Fibroblast of skin of abdomen (primary cell): ENCODE data around the gene COX17. TPM values are rescaled to one million over a fixed set of nuclear protein-coding genes. Genes with fewer than 3 reads are reported as not detected.
A peak's percentile ranks its signal among the peaks of the same experiment; 100 is the strongest.
"Not testable (repeated sequence)": the region's sequence is repeated elsewhere in the genome, so short reads cannot be mapped to it uniquely, and the experiment has no call there.

Experiments used
- DNase-seq: peaks from one replicate; pipeline ENCODE4 v3.0.0-alpha.2; 2013
- polyA plus RNA-seq, 2 experiments: library from polyadenylated mRNA; unstranded; fragments of 120-200 nt; gene quantifications; one replicate each; pipeline ENCODE4 v1.2.1, GENCODE V29; 2013; ENCODE audit not compliant: insufficient read length in 2 of 2

COX17 gene, protein sequence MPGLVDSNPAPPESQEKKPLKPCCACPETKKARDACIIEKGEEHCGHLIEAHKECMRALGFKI
- 24.3 TPM for polyA plus RNA-seq (2013, experiment 1 of 2; ENCODE audit: insufficient read length)
- polyA plus RNA-seq (2013, experiment 2 of 2; ENCODE audit: insufficient read length) = 25.6 TPM

DNA sequence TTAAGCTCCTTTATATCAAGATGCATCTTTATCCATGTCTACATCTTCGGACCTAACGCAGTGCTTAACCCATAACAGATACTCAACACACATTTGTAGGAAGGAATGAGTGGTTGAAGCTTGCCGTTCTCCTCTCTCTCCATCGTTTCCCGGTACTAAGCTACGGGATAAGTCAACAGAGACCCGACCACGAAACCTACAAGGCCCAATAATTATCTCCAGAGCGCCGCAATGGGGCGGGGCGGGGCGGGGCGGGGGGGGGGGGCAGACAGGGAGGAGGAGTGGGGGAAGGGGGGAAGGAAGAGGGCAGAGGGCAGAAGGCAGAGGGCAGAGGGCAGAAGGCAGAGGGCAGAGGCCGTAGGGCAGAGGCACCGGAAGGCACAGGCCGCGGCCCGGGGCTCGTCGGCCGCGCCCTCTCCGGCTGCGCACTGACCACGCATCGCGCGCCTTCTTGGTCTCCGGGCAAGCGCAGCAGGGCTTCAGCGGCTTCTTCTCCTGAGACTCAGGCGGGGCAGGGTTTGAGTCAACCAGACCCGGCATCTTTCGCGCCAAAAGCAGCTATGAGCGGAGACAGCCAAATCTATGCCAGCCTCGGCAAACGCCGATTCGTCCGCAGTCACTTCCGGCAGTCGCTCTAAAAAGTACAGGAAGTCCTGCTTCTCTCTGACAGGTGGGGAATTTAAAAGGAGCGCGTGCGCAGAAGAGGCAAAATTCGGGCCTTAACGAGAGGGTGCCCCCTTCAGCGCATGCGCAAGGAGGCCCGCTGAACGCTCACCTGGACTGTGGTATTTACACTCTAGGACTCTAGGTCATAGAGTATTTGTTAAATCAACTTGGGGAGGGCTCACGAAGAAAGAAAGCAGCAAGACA lies at the start of gene COX17:
TSS of gene COX17 (minus strand) at position 636 of the 870 bp plus-strand sequence. CDS start at position 540, 96 bp downstream.
- peak; percentile 96 for DNase-seq

DNA sequence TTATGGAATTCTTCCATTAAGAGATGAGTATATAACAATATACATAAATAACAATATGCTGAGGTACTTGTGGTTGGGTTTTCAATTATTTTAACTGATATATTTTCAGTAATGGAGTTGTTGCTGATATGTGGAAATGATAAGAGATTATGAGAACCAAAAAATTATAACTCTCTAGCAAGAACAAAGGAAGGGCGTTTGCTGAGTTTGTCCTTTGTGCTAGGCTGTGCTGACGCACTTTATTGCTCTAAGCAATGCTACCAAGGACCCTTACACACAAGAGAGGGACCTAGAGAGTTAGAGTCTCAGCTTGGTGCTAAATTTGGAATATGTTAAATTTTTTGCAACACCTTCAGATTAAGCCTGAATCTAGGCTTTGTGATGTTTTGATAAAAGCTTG lies 49.7 kb upstream of the COX17 start:
- DNase-seq = no peak

DNA sequence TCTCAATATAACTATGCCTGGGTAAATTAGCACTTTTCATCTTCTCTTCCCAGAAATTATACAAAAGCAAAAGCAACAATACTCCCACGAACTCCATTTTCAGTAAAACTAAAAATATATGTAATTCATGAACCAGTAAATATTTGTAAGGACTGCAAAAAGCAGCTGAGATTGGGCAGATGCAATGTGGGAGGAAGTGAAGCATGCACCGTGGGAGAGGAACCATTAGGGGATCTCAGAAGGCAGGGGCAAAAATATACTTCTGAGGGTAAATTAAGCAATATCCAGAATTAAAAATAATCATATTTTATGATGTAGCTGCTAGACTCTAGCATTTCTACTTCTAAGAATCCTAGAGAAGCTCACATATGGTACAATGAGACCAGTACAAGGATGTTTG lies 45.8 kb upstream of the COX17 start:
- no peak for DNase-seq

DNA sequence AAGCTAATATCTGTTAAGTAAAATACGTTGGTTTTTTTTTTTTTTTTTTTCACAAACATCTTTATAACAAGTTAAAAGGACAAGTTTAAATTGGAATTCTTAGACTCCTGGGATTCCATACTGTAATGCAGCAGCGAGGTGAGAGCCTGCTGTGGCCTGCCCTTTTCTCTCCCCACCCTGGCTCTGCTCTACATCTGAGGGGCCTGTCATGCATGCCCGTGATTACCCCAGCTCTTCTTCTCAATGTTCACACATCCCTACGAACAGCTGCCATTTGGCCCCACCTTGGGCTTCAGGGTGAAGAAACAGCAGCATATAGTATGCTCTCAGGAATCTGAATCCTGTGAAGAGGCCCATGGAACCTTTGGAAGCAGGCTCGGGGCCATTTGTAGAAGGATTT lies 40.3 kb upstream of the COX17 start:
- no peak for DNase-seq

DNA sequence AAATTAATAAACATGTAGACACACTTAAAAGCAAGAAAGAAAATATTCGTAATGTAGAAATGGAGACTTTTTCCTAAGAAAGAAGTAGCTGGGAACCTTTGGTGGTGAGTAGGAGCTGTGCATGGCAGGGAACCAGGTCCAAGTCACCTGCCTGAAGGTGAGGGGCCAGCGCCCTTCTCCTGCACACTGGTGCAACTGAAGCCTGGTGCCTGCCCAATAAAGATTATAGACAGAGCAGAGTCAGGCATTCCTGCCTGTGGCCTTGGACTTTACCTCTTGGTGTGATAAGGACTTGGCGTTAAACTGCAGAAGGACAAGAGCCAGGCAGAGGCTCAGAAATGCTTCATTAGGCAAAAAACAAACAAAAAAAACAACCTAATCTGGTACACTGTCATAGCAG lies 39.8 kb upstream of the COX17 start:
- no peak for DNase-seq

DNA sequence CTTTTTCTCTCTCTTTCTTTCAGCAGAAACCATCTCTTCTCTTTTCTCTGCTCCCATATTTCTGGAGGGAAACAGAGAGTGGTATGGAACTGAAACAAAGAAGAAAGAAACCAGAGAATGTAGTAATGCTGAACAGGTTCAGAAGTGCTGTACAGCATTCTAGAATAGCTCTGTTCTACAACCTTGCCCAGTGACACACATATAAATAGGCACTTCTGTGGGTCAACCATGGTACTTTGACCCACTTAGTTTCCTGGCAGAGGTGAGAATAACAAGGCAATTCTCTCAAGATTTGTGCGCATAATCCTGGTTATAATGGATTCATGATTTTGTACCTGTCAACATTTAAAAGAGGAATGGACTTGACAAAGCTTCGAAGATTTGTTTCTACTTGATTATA lies 37.9 kb upstream of the COX17 start:
- DNase-seq = no peak

DNA sequence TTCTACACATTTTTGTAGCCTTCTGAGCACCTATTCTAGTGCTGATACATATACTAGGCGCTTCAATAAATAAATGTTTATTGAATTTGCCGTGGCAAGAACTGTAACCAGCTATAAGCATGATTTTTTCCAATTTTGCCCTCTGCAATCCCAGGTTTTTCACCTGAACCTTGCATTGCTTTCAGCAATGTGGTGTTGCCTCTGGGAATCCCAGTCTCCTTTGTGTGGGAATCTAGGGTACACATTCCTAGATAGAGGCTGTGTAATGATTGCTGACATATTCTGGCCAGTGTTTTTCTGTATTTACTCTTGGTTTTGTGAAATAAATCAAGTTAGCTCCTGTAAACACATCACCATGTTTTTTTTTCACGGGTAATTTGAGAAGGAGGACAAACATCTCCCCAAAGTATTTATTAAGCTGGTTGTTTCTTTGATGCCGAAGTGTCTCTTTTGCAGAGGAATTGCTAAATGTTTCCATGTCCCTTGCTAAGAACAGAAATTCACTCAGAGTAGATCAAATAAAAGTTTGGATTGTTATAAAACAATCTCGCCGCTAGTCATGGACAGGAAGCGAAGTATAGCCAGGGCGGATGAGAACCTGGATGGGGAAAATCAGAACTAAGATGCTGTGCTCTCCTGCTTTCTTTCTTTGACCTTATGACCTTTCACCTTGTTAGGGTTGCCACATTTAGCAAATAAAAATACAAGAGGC lies 26.8 kb upstream of the COX17 start:
- DNase-seq = no peak

DNA sequence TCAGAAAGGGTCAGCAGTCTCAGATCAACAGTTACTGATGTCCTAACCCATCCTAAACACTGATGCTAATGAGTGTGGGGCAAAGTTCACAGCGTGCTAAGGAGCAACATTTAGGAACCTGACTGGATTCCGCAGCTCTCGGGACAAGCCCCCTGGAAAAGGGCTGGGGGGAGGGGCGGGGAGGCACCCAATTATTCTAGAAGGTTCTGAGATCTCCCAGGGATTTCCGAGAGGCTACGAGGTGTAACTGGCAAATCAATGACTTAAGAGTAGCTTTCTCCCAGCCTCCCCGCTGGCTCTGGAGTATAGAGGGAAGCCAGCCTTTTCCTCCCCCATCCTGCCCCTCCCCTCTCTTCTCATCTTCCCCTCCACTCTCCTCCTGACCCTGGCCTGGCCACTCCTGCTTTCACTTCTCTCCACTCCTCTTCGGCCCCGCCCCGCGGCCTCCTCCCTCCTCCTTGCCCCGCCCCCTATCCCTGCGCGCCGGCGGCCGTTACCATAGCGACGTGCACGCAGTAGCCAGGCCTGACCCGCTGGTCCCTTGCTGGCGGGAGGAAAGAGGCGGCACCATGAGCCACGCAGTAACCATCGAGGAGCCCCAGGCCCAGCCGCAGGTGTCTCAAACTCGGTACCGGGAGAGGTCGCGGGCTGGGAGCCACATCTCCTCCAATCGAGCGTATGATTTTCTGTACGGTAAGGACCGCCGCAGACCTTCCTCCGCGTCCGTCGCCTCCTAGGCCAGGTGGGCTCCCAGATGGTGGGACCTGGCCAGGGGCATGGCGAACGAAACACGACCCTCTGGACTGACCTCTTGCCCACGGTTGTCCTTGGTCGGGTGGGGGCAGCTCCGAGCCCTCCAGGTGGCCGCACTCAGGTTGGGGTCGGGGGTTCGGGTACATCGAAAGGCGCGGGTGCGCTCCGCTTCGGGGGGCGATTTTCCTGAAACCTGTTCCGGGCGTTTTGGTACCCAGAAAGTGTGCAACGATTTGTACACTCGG lies 25.6 kb upstream of the COX17 start, which contains the start of gene CFAP91:
TSS of gene CFAP91 (plus strand) at position 493 of the 998 bp plus-strand sequence. CDS start at position 570, 77 bp downstream.
- peak; percentile 89 for DNase-seq

DNA sequence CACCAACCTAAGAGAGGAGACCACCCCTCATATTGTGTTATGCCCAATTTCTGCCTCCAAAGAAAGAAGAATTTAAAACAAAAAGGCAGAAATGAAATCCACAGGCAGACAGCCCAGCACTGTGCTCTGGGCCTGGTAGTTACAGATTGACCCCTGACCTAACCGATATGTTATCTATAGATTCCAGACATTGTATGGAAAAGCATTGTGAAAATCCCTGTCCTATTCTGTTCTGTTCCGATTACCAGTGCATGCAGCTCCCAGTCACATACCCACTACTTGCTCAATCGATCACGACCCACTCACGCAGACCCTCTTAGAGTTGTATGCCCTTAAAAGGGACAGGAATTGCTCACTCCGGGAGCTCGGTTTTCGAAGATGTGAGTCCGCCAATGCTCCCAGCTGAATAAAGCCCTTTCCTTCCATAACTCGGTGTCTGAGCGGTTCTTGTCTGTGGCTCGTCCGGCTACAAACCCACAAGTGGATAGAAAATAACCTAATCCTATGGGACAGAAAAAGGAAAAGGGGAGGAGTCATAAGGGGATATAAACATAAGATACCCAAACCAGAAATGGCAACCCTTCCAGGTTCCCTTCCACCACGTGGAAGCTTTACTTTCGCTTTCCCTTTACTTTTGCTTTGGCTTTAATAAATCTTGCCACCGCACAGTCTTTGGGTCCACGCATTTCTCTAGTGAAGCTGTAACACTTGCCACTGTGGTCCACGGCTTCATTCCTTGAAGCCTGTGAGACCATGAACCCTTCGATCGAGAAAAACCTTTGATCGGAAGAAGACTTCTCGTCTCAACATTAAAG lies 23.9 kb upstream of the COX17 start:
- DNase-seq = no peak

DNA sequence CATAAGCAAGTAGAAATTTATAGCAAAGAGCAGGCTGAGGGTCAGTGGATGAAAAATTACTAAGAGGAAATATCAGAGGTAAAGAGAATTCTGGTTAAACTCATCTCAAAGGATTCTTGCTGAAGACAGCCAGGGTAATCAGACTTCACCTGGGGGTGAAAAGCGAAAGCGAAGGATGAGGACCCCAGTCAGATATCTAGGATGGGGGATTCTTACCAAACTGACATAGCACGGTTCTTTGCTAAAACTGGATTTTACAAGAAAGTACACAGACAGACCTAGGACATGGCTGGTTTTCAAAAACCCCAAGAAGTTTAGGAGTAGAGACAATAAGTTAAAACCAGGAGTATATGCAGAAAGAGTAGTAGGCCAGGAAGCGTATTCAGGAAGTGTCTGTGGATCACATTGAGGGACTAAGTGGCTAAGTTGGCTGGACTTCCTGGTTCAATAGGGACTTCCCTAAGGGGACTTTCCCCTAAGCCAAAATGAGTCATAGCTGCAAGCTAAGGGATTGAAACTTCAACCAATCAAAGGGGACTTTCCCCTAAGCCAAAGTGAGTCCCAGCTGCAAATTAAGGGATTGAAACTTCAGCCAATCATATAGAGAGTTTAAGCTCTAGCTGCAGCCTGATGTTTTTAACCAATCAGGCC lies 23.2 kb upstream of the COX17 start:
- peak; percentile 4 for DNase-seq

DNA sequence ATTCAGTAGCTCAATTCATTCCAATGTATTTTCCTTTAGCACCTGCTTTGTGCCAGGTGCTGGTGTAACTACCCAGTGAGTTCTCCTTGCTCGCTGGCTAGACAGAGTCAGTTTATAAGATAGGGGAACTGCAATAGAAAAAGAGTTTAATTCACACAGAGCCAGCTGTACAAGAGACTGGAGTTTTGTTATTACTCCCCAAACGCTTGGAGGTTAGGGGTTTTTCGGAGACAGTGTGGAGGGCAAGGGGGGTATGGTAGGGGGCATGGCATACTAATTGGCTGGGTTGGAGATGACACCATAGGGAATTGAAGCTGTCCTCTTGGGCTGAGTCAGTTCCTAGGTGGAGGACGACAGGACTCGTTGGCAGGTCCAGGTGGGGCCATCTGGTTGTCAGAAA lies 20.2 kb upstream of the COX17 start:
- no peak for DNase-seq

DNA sequence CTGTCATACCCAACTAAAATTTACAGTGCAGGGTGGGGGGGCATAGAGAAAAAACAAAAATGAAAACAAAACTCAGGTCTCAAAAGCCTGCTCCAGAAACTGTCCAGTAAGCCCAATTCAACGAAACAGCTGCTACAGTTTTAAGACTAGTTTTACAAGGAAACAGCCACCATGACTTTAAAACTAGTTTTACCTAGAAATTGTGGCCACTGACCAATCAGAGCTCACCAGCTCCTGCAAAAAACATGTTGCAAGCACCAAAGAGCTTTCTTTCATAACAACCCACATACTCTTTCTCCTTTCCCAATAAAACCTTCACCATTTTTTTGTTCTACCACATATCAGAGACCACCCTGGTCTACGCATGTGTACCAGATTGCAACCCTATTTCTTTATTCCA lies 18.3 kb upstream of the COX17 start:
- DNase-seq = peak; percentile 4

DNA sequence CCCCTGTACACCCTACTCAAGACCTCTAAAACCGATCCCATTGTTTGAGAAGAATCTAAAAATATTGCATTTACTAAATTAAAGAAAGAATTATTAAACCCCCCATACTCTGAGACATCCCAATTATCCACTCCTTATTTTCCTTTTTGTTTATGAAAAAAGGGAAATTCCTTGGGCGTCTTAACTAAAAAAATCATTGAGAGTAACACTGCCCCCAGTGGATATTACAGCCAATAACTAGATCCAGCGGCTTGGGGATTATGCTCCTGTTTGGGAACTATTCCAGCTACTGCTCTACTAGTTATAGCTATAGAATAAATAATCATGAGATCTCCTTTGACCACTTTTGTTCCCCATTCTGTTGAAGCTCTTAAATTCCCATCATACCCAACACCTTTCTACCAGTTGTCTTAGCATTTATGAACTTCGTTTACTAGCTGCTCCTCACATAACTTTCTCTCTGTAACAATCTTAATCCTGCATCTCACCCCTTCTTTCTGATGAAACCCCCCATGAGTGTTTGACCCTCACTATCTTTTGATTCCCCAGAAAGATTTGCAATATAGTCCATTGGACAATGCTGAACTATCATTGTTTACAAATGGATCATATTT lies 12.9 kb upstream of the COX17 start:
- DNase-seq = peak; percentile 37

DNA sequence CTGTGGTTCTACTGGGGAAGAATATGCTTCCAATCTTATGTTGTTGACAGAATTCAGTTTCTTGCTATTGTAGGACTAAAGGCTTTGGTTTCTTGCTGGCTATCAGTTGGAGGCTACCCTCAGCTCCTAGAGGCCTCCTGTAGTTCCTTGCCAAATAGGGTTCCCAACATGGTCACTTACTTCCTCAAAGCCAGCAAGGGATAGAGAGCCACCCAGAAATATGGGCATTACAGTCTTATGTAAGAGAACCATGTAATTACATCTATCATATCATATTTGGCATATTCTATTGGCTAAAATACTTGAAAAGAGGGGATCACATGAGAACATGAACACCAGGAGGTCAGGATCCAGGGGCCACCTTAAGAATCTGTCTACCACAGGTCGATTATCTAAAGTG lies 6.2 kb upstream of the COX17 start:
- DNase-seq = no peak

DNA sequence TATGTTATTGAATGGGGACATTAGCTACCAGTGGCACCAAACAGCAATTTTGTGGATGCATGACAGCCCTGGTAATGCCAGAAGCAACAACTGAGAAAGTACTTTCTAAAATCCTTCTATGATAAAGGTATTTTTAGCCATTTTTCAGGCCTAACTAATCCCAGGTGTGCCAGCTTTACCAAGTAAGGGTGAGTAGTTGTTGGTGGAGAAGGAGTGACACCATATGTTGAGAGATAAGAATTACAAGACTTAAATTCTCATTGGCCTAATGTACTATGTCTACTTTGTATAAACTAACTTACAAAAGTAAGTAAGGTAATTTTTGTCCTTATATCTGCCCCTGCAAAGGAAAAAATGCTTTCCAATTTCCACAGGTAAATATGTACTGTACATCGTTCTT lies 4.1 kb upstream of the COX17 start:
- peak; percentile 65 for DNase-seq

DNA sequence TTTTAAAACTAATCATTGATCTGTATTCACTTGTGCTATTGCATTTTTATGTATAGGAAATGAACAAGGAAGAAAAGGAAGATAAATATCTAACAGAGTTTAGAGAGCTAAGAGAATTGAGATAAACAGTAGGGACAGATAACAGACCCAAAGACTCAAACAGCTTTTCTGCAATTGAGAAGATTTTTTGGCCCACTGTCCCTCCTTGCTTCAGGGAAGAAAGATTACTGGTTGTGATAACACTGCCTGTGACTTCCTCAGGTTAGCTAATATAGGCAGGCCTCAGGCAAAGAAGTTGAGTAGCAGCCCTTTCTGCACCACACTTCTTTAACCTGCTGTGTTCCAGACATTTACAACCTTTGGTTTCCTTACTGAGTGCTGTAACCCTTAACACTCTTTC lies 2.7 kb upstream of the COX17 start:
- no peak for DNase-seq

DNA sequence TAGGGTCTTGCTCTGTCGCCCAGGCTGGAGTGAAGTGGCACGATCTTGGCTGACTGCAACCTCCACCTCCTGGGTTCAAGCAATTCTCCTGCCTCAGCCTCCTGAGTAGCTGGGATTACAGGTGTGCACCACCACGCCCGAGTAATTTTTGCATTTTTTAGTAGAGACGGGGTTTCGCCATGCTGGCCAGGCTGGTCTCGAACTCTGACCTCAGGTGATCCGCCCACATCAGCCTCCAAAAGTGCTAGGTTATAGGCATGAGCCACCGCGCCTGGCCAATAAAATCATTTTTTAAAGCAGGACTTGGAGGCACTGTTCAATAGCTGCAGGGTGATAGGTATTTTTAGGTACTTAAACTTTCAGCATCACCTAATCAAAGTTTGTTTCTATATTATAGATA lies 1.0 kb upstream of the COX17 start:
- DNase-seq = not testable (repeated sequence)

DNA sequence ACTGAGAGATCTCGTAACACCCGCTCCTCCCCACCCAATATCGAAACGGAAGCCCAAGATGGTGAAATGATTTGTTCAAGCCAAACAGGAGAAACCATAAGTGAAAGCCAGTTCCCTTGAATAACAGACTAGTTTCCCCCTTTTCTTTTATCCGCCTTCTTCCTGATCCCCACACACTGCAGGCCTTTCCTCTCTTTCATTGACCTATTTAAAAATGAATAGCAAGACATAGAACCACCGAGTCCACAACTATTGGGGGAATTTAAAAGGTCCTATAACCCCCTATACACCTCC lies 382 bp upstream of the COX17 start:
- DNase-seq = no peak

DNA sequence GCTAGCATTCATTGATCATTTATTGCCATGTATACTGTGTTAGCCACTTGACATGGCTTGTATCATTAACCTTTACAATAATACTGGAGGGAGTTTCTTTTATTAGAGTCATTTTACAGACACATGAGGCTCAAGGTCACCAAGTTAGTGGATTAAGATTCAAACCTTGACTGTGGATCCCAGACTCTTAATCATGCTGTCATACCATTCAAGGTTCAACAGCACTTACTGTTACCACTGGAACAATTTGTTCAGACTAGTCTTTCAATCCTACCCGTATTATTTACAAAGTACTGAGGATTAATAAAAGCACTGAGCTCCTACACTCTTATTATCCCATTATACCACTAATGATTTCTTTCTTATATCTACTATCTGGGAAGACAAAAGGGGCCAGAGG lies 1.2 kb downstream of the COX17 start:
- no peak for DNase-seq

DNA sequence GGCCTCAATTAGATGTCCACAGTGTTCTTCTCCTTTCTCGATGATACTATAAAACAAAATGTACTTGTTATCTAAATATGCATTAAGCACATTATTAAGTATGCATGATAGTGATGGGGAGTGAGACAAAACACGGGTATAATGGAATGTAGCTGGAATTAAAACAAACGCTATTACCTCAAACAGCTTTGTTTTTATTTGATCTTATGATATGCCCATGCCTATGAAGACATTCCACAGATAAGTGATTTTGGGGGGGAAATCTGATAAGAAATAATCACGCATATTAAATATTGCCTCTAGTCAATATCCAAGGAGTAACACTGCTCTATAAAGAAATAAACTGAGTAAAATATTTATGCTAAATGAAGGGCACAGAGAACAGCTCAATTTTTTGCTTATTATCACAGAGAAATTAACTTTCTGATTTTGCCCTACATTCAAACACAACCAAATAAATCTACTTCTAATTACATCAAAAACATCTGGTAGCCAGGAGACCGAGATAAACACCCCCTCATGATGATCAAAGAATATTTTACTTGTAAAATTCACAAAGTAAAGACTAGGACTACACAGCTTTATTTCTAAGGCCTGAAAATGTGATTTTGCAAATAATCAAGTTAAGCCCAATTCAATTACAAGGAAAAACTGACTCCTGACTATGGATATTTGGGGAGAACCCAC lies 1.9 kb downstream of the COX17 start:
- DNase-seq = no peak
